Pericardium fibroblast (primary cell): ENCODE results near the gene AVPR2. TPM values are rescaled to one million over a fixed set of nuclear protein-coding genes. Genes with fewer than 3 reads are reported as not detected.

Experiments
- total RNA-seq: library from RNA; depleted of rRNA; stranded (reverse); fragments of >200 nt; gene quantifications from 2 replicates; pipeline ENCODE4 v1.2.3, GENCODE V29; 2015

The AVPR2 gene
- 0.12 TPM in 1 of 2 replicates, not detected in the other for total RNA-seq

GRCh38 chrX:153903991-153904957 lies at the start of gene AVPR2:
TSS of gene AVPR2 (plus strand) at chrX:153904673. CDS start at chrX:153905146, 473 bp downstream.

DNA sequence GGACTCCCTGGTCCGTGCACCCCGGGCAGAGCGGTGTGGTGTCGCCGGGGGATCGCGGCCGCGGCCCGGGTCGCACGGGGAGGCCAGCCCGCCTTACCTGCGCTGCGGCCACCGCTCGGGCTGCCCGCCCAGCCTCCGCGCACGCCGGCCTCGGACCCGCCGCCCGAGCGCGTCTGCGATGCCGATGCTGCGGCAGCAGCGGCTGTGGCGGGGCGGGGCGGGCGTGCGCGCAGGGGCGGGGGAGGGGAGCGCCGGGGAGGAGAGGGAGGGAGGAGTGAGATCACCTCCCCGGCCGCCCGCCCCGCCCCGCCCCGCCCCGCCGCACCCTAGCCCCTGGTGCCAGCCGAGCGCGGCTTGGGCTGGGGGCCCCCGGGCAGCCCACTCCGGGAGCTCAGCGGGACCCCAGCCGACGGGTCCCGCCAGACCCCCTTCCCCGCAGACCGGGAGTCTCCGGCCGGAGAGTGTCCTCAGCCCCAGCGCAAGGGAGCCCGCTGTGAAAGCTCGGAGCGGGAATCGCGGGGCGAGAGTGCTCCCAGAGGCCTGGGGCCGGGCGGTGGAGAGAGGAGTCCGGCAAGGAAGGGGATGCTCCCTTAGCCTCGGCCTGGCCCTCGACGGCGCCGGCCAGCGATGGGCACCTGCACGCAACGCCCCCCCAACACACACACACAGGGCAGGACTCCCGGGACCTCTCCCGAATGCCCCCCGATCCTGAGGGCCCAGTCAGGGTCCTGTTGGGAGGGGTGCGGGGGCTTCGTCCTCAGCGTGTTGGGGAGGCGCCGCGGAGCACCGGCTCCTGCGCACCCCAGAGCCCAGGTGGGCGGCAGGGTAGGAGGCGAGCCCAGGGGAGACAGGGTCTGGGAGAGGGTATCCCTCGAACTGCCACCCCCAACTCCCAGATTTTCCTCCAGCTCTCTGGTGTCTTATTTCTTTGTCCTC lies 18.2 kb upstream of the AVPR2 start, which contains the start of gene L1CAM:
TSS of gene L1CAM (minus strand) at position 206 of the 936 bp plus-strand sequence. CDS start 10,337 bp downstream, outside the sequence.

DNA sequence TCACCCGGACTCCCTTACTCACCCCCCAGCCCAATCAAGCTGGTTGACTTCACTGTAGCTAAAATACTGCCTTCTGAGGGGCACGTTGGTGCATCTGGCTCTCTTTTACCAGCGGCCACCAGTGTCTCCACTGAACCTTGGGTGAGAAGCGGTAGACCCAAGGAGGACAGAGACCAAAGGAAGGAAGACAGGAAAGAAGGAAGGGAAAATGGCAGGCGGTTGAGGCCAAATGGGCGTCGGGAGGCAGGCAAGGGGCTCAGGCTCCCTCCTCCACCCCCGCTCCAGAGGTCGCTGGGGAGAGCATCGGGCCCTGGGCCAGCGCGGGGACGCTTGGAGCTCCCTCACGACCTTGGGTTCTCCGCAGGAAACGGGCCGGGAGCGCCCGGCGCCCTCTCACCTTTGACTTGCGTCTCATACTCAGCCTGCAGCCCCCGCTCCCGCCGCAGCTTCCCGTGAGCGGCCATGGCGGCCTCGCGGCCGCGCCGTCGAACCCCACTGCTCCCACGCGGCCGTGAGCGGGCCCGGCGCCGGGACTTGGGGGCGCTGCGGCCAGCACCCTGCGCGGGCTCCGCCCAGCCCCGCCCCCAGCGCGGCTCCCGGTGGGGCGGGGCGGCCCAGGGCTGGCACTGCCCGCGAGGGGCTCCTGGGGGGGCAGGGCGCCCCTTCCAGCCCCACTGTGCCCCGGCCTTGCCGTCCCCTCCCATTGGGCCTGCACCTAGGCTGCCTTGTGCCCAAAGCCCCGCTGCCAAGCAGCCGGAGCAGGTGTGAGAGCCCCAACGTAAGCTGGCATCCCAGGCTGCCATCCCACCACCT lies 21.5 kb downstream of the AVPR2 start, which contains the start of gene ARHGAP4:
TSS of gene ARHGAP4 (minus strand) at position 526 of the 813 bp plus-strand sequence. CDS start at position 464, 62 bp downstream.

DNA sequence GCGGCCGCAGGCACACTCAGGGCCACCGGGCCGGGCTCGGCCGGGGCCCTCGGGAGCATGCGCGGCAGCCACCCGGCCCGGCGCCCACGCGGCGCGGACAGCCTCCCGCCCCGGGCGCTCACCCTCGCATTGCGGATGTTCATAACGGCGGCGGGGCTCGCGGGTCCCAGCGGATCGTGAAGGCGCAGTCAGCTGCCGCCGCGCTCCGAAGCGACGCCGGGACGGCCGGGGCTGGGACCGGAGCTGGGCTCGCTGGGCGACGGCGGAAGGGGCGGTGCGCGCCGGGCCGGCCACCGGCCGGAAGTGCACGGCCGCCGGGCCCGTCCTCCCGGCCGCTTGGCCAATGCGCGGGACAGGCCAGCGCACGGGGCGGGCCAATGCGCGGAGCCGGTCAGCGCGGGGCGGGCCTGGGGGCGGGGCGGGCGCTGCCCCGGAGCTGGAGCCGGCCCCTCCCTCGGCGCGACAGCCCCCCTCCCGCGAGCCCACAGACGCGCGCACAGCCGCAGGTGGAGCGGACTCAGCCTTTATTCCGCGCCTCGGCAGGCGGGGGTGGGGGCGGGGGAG lies 30.4 kb downstream of the AVPR2 start, which contains the start of gene NAA10:
TSS of gene NAA10 (minus strand) at position 276 of the 564 bp plus-strand sequence. CDS start at position 143, 133 bp downstream.

DNA sequence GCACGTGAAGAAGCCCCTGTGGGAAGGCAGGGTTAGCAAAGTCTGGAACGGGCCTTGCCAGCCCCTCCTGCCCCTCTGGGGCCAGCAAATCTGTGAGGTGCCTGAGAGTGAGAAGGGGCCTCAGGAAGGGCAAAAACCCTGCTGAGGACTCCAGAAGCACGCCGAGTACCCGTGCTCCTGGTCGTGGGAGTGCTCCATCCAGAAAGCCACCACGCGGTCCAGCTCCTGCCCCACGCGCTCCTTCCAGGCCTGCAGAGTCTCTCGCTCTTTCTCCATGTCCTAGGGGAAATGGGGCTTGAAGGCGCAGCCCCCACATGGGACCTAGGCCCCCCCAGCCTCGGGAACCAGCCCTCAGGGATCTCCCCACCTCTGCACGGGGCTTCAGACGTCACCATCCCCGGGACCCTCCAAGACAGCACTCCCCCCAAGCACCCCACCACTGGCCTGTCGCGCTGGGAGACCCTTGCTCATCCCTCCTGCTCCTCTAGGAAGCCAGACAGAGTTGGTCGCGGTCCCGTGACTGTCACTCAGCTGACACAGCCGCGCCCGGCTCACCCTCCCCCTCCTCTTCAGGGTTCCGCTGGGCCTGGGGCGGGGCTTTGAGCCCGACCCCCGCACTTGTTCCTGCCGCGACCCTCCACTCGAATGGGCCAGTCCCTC lies 39.8 kb downstream of the AVPR2 start, which contains the start of gene RENBP:
TSS of gene RENBP (minus strand) at position 504 of the 660 bp plus-strand sequence. CDS start at position 471, 33 bp downstream.

Other genes with a start within 250 kb of the AVPR2 start
- gene PNCK, start 230.9 kb upstream of the AVPR2 start, total RNA-seq: 0.09 and 0.35 TPM in 2 replicates
- gene SLC6A8, start 216.7 kb upstream of the AVPR2 start, total RNA-seq: 22.1 and 24.0 TPM in 2 replicates
- 79.2 and 110 TPM in 2 replicates for gene BCAP31, start 180.3 kb upstream of the AVPR2 start, total RNA-seq
- gene ABCD1, start 179.8 kb upstream of the AVPR2 start, total RNA-seq: 12.9 and 16.3 TPM in 2 replicates
- 1.6 and 7.5 TPM in 2 replicates for gene PLXNB3, start 140.4 kb upstream of the AVPR2 start, total RNA-seq
- under 0.01 and 1.6 TPM in 2 replicates for gene SRPK3, start 123.6 kb upstream of the AVPR2 start, total RNA-seq
- gene IDH3G, start 110.3 kb upstream of the AVPR2 start, total RNA-seq: 80.7 and 86.6 TPM in 2 replicates
- 256 and 443 TPM in 2 replicates for gene SSR4, start 110.0 kb upstream of the AVPR2 start, total RNA-seq
- gene PDZD4, start 74.1 kb upstream of the AVPR2 start, total RNA-seq: 1.0 and 5.1 TPM in 2 replicates
- 0.34 and 0.47 TPM in 2 replicates for gene L1CAM, start 18.5 kb upstream of the AVPR2 start, total RNA-seq
- 0.58 and 4.5 TPM in 2 replicates for gene ARHGAP4, start 21.6 kb downstream of the AVPR2 start, total RNA-seq
- 89.0 and 90.2 TPM in 2 replicates for gene NAA10, start 30.4 kb downstream of the AVPR2 start, total RNA-seq
- 0.12 and 0.94 TPM in 2 replicates for gene RENBP, start 40.0 kb downstream of the AVPR2 start, total RNA-seq
- gene HCFC1, start 67.1 kb downstream of the AVPR2 start, total RNA-seq: 28.7 and 31.3 TPM in 2 replicates
- gene TMEM187, start 68.1 kb downstream of the AVPR2 start, total RNA-seq: 6.9 and 11.8 TPM in 2 replicates
- 86.6 and 190 TPM in 2 replicates for gene IRAK1, start 115.2 kb downstream of the AVPR2 start, total RNA-seq
- gene MECP2, start 193.0 kb downstream of the AVPR2 start, total RNA-seq: 17.6 and 19.4 TPM in 2 replicates
- gene OPN1LW, start 239.6 kb downstream of the AVPR2 start, total RNA-seq: not detected in 2 replicates